ENCODE results near the gene CCDC24. TPM values are rescaled to one million over a fixed set of nuclear protein-coding genes. Genes with fewer than 3 reads are reported as not detected.

CCDC24 gene
- total RNA-seq, 1 donor from 2014 or later, result 4.2 TPM

DNA sequence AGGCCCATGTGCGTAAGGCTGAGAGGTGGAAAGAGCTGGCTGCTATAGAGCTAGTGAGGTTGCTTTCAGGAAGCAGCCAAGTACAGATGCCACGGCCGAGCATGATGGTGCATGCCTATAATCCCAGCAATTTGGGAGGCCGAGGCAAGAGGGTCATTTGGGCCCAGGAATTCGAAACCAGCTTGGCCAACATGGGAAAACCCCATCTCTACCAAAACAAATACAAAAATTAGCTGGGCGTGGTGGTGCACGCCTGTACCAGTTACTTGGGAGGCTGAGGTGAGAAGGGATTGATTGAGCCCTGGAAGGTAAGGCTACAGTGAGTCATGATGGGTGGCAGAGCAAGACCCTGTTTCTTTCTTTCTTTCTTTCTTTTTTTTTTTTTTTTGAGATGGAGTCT is 2.7 kb downstream of the CCDC24 start:
- Histone ChIP-seq H3K4me2 (ENCODE audit: low read length) (no peak overlapping the region), H3K79me2 (ENCODE audit: insufficient read depth, low read length) (no peaks in the 10 kb centered on the region), H3K4me1 (ENCODE audit: insufficient read depth, low read length) (peaks cover 6% of the 10 kb centered on the region), H3K27me3 (ENCODE audit: insufficient read depth, low read length) (no peaks in the 10 kb centered on the region), H4K20me1 (ENCODE audit: insufficient read depth, low read length) (no peaks in the 10 kb centered on the region), H2AFZ (ENCODE audit: low read depth, low read length) (no peak overlapping the region), H3K36me3 (ENCODE audit: insufficient read depth, low read length) (no peaks in the 10 kb centered on the region), H3K27ac (ENCODE audit: low read depth, low read length) (no peak overlapping the region), H3K9me3 (ENCODE audit: insufficient read depth, low read depth, low read length) (no peaks in the 10 kb centered on the region), H3K4me3 (ENCODE audit: insufficient read depth, low read depth, low read length) (no peak overlapping the region), H3K9ac (ENCODE audit: low read length) (no peak overlapping the region)
- DNase-seq (ENCODE audit: low read depth) (no peak), FAIRE-seq (no peak)
- Mint-ChIP-seq H3K27me3 (ENCODE audit: low read depth, unreplicated experiment) (peaks cover 2% of the 10 kb centered on the region), H3K4me1 (ENCODE audit: low read depth, unreplicated experiment) (peaks cover 2% of the 10 kb centered on the region), H3K27ac (ENCODE audit: unreplicated experiment) (no peak overlapping the region), H3K36me3 (ENCODE audit: low read depth, unreplicated experiment) (peaks cover 4% of the 10 kb centered on the region), H3K9me3 (ENCODE audit: unreplicated experiment) (peaks cover 2% of the 10 kb centered on the region), H3K4me3 (ENCODE audit: unreplicated experiment) (no peak overlapping the region)
- TF ChIP-seq, protein P1, sequence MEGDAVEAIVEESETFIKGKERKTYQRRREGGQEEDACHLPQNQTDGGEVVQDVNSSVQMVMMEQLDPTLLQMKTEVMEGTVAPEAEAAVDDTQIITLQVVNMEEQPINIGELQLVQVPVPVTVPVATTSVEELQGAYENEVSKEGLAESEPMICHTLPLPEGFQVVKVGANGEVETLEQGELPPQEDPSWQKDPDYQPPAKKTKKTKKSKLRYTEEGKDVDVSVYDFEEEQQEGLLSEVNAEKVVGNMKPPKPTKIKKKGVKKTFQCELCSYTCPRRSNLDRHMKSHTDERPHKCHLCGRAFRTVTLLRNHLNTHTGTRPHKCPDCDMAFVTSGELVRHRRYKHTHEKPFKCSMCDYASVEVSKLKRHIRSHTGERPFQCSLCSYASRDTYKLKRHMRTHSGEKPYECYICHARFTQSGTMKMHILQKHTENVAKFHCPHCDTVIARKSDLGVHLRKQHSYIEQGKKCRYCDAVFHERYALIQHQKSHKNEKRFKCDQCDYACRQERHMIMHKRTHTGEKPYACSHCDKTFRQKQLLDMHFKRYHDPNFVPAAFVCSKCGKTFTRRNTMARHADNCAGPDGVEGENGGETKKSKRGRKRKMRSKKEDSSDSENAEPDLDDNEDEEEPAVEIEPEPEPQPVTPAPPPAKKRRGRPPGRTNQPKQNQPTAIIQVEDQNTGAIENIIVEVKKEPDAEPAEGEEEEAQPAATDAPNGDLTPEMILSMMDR (IDR thresholded peaks at IDR 0.05; ENCODE audit: insufficient read depth, low read depth, low read length), result no peak
- TF ChIP-seq EZH2 (IDR thresholded peaks at IDR 0.05; ENCODE audit: insufficient read depth, low read length), result no peak

DNA sequence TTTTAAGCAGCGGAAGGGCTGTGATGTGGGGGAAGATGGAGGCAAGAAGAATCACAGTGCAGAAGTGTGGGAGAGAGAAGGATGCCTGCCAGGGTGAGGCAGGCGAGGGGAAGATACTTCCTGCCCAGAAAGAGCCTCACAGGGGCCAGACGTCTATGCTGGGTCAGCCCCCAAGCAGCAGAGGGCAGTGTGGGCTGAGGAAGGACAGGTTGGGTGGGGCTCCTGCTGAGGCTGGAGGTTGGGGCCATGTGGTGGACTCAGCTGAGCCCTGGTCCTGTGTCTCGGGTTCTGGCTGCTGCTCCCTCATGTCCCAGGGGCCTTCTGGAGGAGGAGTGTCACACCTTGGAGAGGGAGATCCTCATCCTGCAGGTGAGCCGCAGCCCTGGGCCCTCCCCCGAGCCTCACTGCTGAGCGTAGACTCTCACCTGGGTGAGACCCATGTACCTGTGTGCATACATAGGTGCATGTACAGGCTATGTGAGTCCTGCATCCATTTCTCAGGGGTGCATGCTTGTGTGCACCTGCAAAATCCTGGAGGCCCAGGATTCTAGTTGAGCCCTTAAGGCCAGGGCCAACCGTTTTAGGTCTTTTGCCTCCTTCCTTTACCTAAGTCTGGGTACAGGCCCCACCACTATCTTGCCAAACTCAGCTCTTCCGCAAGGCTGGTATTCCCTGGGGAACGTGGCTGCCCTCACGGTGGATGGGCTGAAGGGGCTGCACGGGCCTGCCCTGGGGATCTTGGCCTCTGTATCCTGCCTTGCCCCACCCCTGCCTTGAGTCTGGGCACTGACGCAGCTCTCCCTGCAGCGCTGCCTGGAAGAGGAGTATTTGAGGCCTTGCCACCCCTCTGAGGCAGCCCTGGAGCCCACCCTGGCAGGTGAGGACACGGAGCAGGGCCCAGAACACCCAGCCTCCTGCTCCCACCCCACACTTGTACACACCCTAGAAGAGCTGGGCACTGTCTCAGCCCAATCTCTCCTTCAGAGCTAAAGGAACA is 3.7 kb downstream of the CCDC24 start:
- H3K36me3 ChIP-seq (ENCODE audit: insufficient read depth, low read length), result no peaks in the 10 kb centered on the region
- Mint-ChIP-seq H3K4me1 (ENCODE audit: low read depth, unreplicated experiment) (peaks cover 2% of the 10 kb centered on the region), H3K36me3 (ENCODE audit: low read depth, unreplicated experiment) (peaks cover 10% of the 10 kb centered on the region), H3K27me3 (ENCODE audit: low read depth, unreplicated experiment) (peaks cover 2% of the 10 kb centered on the region), H3K27ac (ENCODE audit: unreplicated experiment) (no peak overlapping the region), H3K9me3 (ENCODE audit: unreplicated experiment) (peaks cover 2% of the 10 kb centered on the region), H3K4me3 (ENCODE audit: unreplicated experiment) (no peak overlapping the region)
- no peak overlapping the region for H3K4me3 ChIP-seq (ENCODE audit: insufficient read depth, low read depth, low read length)
- H3K4me2 ChIP-seq (ENCODE audit: low read length), result no peak overlapping the region
- no peak for FAIRE-seq
- TF ChIP-seq, protein P1 (IDR thresholded peaks at IDR 0.05; ENCODE audit: insufficient read depth, low read depth, low read length), result no peak
- no peak for TF ChIP-seq EZH2 (IDR thresholded peaks at IDR 0.05; ENCODE audit: insufficient read depth, low read length)
- peaks cover 6% of the 10 kb centered on the region for H3K4me1 ChIP-seq (ENCODE audit: insufficient read depth, low read length)
- no peaks in the 10 kb centered on the region for H3K9me3 ChIP-seq (ENCODE audit: insufficient read depth, low read depth, low read length)
- no peak overlapping the region for H3K27ac ChIP-seq (ENCODE audit: low read depth, low read length)
- H3K79me2 ChIP-seq (ENCODE audit: insufficient read depth, low read length), result no peaks in the 10 kb centered on the region
- H2AFZ ChIP-seq (ENCODE audit: low read depth, low read length), result no peak overlapping the region
- DNase-seq (ENCODE audit: low read depth), result no peak
- H3K27me3 ChIP-seq (ENCODE audit: insufficient read depth, low read length), result no peaks in the 10 kb centered on the region
- no peak overlapping the region for H3K9ac ChIP-seq (ENCODE audit: low read length)
- H4K20me1 ChIP-seq (ENCODE audit: insufficient read depth, low read length), result no peaks in the 10 kb centered on the region
